A673 (cell line): ENCODE data around the gene MGAT4A. TPM values are rescaled to one million over a fixed set of nuclear protein-coding genes. Genes with fewer than 3 reads are reported as not detected.
A peak's percentile ranks its signal among the peaks of the same experiment; 100 is the strongest.
"Not testable (repeated sequence)": the region's sequence is repeated elsewhere in the genome, so short reads cannot be mapped to it uniquely, and the experiment has no call there.

Source experiments
- BruUV-seq: library from RNA; stranded (reverse); fragments of 400-500 nt; replicated peaks from 2 replicates; lab custom pipeline; 2021; lab: Mats Ljungman, UMichigan
- CTCF ChIA-PET: fragments of 300-600 bp; sonication (Branson Sonifier 250); formaldehyde crosslinking; loops from one replicate; lab custom pipeline; 2022; ENCODE audit warnings: antibody characterized with exemption; lab: Charles Lee
- POLR2A ChIA-PET: fragments of 300-600 bp; sonication (Branson Sonifier 250); formaldehyde crosslinking; loops from one replicate; lab custom pipeline; 2022; ENCODE audit warnings: antibody characterized with exemption; ENCODE audit not compliant: low non-redundant PET; lab: Charles Lee
- DNase-seq: peaks from one replicate; pipeline ENCODE4 v3.0.0-alpha.2; 2015; ENCODE audit warnings: low spot score
- H3K27ac ChIP-seq: fragments of 200-600 bp; sonication (generic); 2 replicates; pipeline ENCODE4 v1.5.1; 2016; ENCODE audit warnings: mixed run types, low read depth, mild to moderate bottlenecking, mixed read lengths, antibody characterized with exemption, low read length; ENCODE audit not compliant: poor library complexity, severe bottlenecking
- H3K27me3 ChIP-seq: fragments of 200-600 bp; sonication (generic); replicated peaks from 2 replicates; pipeline ENCODE4 v1.6.1; 2017; ENCODE audit warnings: mixed run types, low read depth, mild to moderate bottlenecking, mixed read lengths, antibody characterized with exemption, low read length; ENCODE audit not compliant: insufficient read depth, poor library complexity
- H3K36me3 ChIP-seq: fragments of 200-600 bp; sonication (generic); 2 replicates; pipeline ENCODE4 v1.6.1; 2016; ENCODE audit warnings: mixed run types, mild to moderate bottlenecking, mixed read lengths, antibody characterized with exemption, low read length; ENCODE audit not compliant: insufficient read depth, poor library complexity, severe bottlenecking
- H3K4me1 ChIP-seq: fragments of 200-600 bp; sonication (generic); 2 replicates; pipeline ENCODE4 v1.6.1; 2017; ENCODE audit warnings: mixed run types, mild to moderate bottlenecking, mixed read lengths, antibody characterized with exemption, low read length; ENCODE audit not compliant: insufficient read depth, poor library complexity, severe bottlenecking
- H3K4me3 ChIP-seq: fragments of 200-600 bp; sonication (generic); 2 replicates; pipeline ENCODE4 v1.5.1; 2016; ENCODE audit warnings: low read depth, mixed run types, mild to moderate bottlenecking, mixed read lengths, low read length; ENCODE audit not compliant: poor library complexity, severe bottlenecking
- H3K9me3 ChIP-seq: fragments of 200-600 bp; sonication (generic); 2 replicates; pipeline ENCODE4 v1.6.1; 2016; ENCODE audit warnings: mixed run types, low read depth, mild to moderate bottlenecking, mixed read lengths, antibody characterized with exemption, low read length; ENCODE audit not compliant: poor library complexity, severe bottlenecking
- CTCF ChIP-seq: fragments of 300-800, 200-600 bp; sonication (generic); conservative IDR thresholded peaks from 2 replicates; pipeline ENCODE4 v1.5.1; 2017; ENCODE audit warnings: low read depth, mild to moderate bottlenecking, antibody characterized with exemption, low read length, moderate library complexity, mixed read lengths
- EZH2 ChIP-seq: fragments of 200-600 bp; sonication (generic); IDR thresholded peaks from 2 replicates; pipeline ENCODE4 v1.6.1; 2017; ENCODE audit warnings: borderline replicate concordance, low read depth, mild to moderate bottlenecking, mixed read lengths, antibody characterized with exemption, low read length; ENCODE audit not compliant: poor library complexity, severe bottlenecking
- intact Hi-C: fragments of 100-400 bp; cut with micrococcal nuclease; formaldehyde crosslinking; loops from one replicate; pipeline ENCODE4 v1.10.0; 2022; ENCODE audit not compliant: unreplicated experiment
- total RNA-seq: library from RNA; stranded (reverse); gene quantifications from 2 replicates; pipeline ENCODE4 v1.2.3, GENCODE V29; 2021

MGAT4A gene
- total RNA-seq, 1 experiment from 2014 or later = 0.09 TPM

- no peak overlapping the region for H3K27ac ChIP-seq
- peaks cover under 1% of the 10 kb centered on the region for H3K4me1 ChIP-seq
- DNase-seq = peak; percentile 12
- H3K4me3 ChIP-seq = no peak overlapping the region
- no TSS peak for BruUV-seq
- peaks cover 49% of the 10 kb centered on the region for H3K36me3 ChIP-seq
- TF ChIP-seq CTCF = peak; percentile 64
- TF ChIP-seq EZH2 = no peak
- POLR2A ChIA-PET = no interaction called here
- CTCF ChIA-PET = no interaction called here
- H3K27me3 ChIP-seq = no peaks in the 10 kb centered on the region
- intact Hi-C loops = loop anchor here (1.0 kb wide), 1 partner anchor 188 kb away; no protein-coding TSS in a partner anchor
- H3K9me3 ChIP-seq = no peaks in the 10 kb centered on the region
These were observed 129.3 kb downstream of the MGAT4A start for GRCh38 chr2:98601532-98602132.

- POLR2A ChIA-PET = no interaction called here
These were observed 132.0 kb downstream of the MGAT4A start for GRCh38 chr2:98598781-98599428.

GRCh38 chr2:98594665-98595064, 136.3 kb downstream of the MGAT4A start:
- H3K9me3 ChIP-seq, H3K27me3 ChIP-seq, BruUV-seq, DNase-seq, H3K27ac ChIP-seq, CTCF ChIA-PET, POLR2A ChIA-PET, intact Hi-C loops, H3K4me3 ChIP-seq, H3K4me1 ChIP-seq: not testable (repeated sequence)
- peaks cover 19% of the 10 kb centered on the region for H3K36me3 ChIP-seq

More at GRCh38 chr2:98598781-98599428, 132.0 kb downstream of the MGAT4A start:
- BruUV-seq = no TSS peak
- Histone ChIP-seq H3K9me3 (no peaks in the 10 kb centered on the region), H3K4me3 (no peak overlapping the region), H3K27ac (no peak overlapping the region), H3K36me3 (peaks cover 52% of the 10 kb centered on the region), H3K4me1 (no peaks in the 10 kb centered on the region), H3K27me3 (no peaks in the 10 kb centered on the region)
- intact Hi-C loops = no loop called here
- no peak for DNase-seq
- CTCF ChIA-PET = no interaction called here
- no peak for TF ChIP-seq CTCF
- TF ChIP-seq EZH2 = no peak
